SH-SY5Y (cell line): ENCODE measurements around the gene NCKAP5.

Source experiments
- GATA2 ChIP-seq: IDR thresholded peaks from 2 replicates; pipeline ENCODE4 v1.6.1; 2011; ENCODE audit warnings: mild to moderate bottlenecking, low read depth, low read length
- GATA3 ChIP-seq: IDR thresholded peaks from 2 replicates; pipeline ENCODE4 v1.6.1; 2011; ENCODE audit warnings: low read depth, mild to moderate bottlenecking, low read length, moderate library complexity

Gene NCKAP5

GRCh38 chr2:133140620-133141019, 427.6 kb downstream of the NCKAP5 start:
- TF ChIP-seq GATA2: no peak
- TF ChIP-seq GATA3: no peak

GRCh38 chr2:133139847-133140533, 428.3 kb downstream of the NCKAP5 start:
- no peak for TF ChIP-seq GATA3
- TF ChIP-seq GATA2: no peak

DNA sequence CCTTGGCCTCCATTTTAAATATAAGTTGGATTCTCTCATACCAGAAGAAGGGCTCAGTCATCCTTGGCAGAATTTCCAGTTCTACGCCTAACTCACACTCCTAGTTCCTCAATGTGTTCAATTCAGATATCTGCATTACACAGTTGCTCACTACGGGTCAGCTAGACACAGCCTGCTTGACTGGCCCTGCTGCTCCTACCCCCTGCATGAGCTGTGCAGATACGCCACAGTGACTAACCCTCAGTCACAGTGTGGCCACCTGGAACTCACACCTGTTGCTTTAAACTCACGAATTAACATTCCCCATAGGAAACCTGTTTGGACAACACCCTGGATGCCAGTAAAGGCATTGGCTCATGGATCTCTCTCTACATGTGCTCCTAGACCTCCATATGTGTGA, 429.6 kb downstream of the NCKAP5 start:
- no peak for TF ChIP-seq GATA2

DNA sequence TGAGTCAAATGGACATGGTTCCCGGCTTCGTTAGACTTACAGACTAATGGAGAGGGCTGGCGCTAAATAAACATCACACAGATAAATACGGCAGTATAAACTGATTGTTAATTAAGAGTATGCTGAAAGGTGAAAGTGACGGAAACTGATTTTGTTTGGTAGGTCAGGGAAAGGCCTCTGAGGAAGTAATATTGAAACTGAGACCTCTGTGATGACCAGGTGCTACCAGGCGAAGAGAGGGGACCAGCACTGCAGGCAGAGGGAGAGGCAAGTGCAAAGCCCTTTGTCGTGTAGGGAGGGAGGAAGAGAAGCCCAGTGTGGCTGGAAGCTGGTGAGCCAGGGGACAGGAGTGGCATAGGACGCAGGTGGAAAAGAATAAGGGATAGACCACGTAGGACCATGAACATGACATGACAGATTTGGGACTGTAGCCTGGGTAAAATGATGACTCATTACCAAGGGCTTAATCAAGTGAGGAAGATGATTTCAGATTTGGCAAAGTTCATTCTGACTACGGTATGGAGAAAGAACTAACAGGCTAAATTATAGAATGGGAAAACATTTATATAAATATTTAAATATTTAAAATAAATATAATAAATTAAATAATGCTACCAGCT, 433.1 kb downstream of the NCKAP5 start:
- TF ChIP-seq GATA2 (no peak), GATA3 (no peak)

DNA sequence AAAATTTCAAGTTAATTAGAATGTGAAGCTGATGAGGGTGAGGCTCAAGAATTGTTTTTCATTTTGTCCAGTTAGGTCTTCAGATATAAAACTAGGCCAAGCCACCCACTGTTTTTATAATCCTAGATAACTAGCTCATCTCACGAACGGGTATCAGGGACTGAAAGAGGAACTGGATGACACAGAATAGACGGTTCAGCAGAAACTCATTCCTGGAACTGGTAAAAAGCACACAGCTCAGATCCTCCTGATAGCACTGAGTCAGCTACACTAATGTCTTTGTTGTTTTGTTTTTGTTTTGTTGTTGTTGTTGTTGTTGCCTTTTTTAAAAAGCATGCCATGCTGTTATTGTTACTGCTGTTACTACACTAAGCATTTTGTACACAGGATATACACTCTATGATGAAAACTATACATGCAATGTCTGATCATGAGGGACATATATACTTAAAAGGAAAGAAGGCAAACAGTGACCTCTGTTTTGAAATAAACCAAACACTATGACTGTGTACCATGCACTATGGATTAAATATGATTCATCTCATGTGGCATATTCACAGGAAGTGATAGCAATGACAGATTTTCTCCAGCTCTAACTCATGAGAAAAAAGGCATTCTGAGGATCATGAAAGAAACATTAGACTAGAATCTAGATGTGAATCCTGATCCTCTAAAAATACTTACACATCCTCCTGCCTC, 437.6 kb downstream of the NCKAP5 start:
- TF ChIP-seq GATA3 (no peak), GATA2 (no peak)

DNA sequence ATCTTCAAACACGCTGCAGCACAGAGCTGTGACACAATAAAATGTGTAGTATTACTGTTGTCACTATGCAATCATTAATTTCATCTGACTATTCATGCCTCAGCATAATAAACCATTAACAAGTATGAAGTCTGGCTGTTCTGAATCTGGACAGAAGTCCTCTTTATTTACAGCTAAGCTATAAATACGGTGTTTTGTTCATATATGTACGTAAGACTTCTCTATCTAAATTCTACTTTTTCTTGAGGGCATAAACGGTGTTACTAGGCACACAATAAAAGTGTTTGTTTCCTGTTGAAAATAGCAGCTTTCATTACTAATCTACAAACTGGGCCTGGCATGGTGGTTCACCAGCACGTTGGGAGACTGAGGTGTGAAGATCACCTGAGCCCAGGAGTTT, 443.8 kb downstream of the NCKAP5 start:
- no peak for TF ChIP-seq GATA3
- no peak for TF ChIP-seq GATA2

- no peak for TF ChIP-seq GATA2
- TF ChIP-seq GATA3: no peak
Observed at GRCh38 chr2:133123904-133124303, 444.4 kb downstream of the NCKAP5 start.

GRCh38 chr2:133123393-133123792, 444.9 kb downstream of the NCKAP5 start:
- TF ChIP-seq GATA2: no peak
- no peak for TF ChIP-seq GATA3

DNA sequence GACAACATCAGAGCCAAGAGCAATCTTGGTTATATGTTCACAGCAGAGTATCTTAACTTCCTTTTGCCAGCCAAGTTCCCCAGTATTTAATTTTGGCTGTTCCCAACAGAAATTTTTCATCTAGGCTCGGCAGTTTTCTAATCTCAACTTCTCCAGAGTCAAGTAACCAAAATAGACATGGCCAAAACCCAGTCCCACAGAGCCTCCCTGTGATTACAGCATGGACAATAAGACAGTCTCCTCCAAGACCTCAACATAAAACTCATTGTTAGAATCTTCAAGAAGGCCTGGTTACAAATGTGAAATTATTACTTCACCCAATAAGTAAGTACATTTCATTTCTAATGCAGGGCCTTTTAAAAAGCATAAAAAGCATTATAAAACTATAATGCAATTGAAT, 445.7 kb downstream of the NCKAP5 start:
- no peak for TF ChIP-seq GATA3
- TF ChIP-seq GATA2: no peak

DNA sequence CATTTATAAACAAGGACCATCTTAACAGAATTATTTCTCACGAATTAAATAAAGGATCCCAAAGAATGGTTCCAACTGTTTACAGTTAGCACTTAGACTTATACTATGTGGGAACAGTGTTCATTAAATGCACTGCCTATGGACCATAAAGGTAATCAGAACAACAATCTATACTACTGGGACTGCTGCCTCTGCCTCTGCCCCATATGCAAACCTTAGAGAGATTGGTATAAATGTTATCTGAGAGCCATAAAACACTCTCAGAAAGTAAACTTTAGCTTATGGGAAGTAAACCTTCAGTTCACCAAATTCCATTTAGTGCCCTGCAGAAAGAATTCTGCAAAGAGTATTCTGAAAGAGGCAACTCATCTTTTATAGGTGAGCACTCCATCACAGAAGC, 448.0 kb downstream of the NCKAP5 start:
- TF ChIP-seq GATA3: no peak
- no peak for TF ChIP-seq GATA2

DNA sequence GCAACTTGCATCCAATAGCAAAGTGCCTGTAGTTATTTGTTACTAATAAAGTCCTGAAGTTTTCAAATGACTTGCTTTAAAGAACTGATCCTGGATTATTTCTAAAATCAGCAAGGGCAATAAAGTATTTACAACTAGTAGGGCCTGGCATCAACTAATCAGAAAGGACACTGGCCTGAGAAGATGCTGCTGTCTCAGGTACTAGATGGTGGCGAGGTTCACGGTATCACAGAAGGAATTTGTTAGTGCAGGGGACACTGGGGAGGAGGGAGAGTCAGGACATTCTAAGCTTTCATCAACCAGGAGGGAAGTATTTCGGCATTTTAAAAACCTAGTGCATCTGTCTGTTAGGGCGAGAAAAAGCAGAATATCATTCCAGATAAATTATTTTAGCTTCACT, 458.1 kb downstream of the NCKAP5 start:
- TF ChIP-seq GATA3 (no peak), GATA2 (no peak)

- no peak for TF ChIP-seq GATA3
- no peak for TF ChIP-seq GATA2
Observed at GRCh38 chr2:133109772-133110171, 458.5 kb downstream of the NCKAP5 start.

- TF ChIP-seq GATA2: no peak
- no peak for TF ChIP-seq GATA3
Observed at GRCh38 chr2:133107058-133107815, 461.0 kb downstream of the NCKAP5 start.

DNA sequence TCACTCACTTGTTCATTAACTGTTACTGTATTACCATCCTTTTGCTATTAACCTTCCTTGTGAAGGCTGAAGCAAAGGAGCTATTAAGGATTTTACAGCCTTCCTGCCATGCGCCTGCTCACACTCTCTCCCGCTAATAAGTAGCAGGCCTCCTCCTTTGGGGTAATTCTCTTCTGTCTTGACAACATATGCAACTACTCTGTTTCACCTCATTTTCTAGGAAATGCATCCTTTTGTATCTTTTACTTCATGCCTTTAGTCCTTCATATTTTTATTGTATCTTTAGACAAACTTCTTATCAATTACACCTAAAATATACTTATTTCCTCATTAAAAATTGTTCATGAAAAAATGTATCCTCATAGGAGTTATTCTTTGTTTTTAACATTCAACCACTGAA, 463.4 kb downstream of the NCKAP5 start:
- TF ChIP-seq GATA3 (no peak), GATA2 (no peak)
